K562 (cell line): ENCODE data around the gene GRIN2D. TPM values are rescaled to one million over a fixed set of nuclear protein-coding genes. Genes with fewer than 3 reads are reported as not detected.

ENCODE experiments used
- CREB3L1 ChIP-seq: fragments of 450-650 bp; IDR thresholded peaks from 2 replicates; pipeline ENCODE4 v1.6.1; 2014; ENCODE audit warnings: low read depth, mild to moderate bottlenecking, moderate library complexity, borderline replicate concordance
- CXXC5 ChIP-seq: fragments of 250-450 bp; sonication (Bioruptor Pico); IDR thresholded peaks from 2 replicates; pipeline ENCODE4 v1.8.0; 2022; ENCODE audit warnings: inconsistent platforms, mild to moderate bottlenecking, moderate library complexity
- DACH1 ChIP-seq: fragments of 450-650 bp; IDR thresholded peaks from 2 replicates; pipeline ENCODE4 v1.6.1; 2018; ENCODE audit not compliant: partially characterized antibody
- E2F4 ChIP-seq: sonication (generic); formaldehyde crosslinking; IDR thresholded peaks from 2 replicates; pipeline ENCODE4 v1.8.0; 2022; ENCODE audit warnings: mild to moderate bottlenecking, low read depth, missing genetic modification reagents
- ETS2 ChIP-seq: IDR thresholded peaks from 2 replicates; pipeline ENCODE4 v1.6.1; 2016; ENCODE audit warnings: borderline replicate concordance, missing genetic modification characterization, mild to moderate bottlenecking, moderate library complexity, missing compliant biosample characterization; ENCODE audit not compliant: poor library complexity, severe bottlenecking
- GTF2E2 ChIP-seq: fragments of 200-800 bp; sonication (Bioruptor generic); IDR thresholded peaks from 2 replicates; pipeline ENCODE4 v1.6.1; 2016; ENCODE audit warnings: missing genetic modification characterization, missing compliant biosample characterization
- HCFC1 ChIP-seq: IDR thresholded peaks from 2 replicates; pipeline ENCODE4 v1.6.1; 2012; ENCODE audit warnings: low read depth, low read length, improper control_type of control experiment
- HDAC1 ChIP-seq, 2 experiments: fragments of 450-650 bp; IDR thresholded peaks; 2 replicates each; pipeline ENCODE4 v1.6.1; 2016 to 2017; ENCODE audit warnings: inconsistent platforms in 1 of 2, mild to moderate bottlenecking in 1 of 2, moderate library complexity in 1 of 2
- HES1 ChIP-seq: fragments of 450-650 bp; IDR thresholded peaks from 2 replicates; pipeline ENCODE4 v1.6.1; 2016; ENCODE audit warnings: low read depth, mild to moderate bottlenecking, moderate library complexity
- HIVEP1 ChIP-seq: fragments of 250-450 bp; sonication (Bioruptor Pico); IDR thresholded peaks from 2 replicates; pipeline ENCODE4 v1.4.0; 2020; ENCODE audit warnings: mild to moderate bottlenecking
- MTA3 ChIP-seq: fragments of 450-650 bp; formaldehyde crosslinking; IDR thresholded peaks from 2 replicates; pipeline ENCODE4 v1.6.1; 2017; ENCODE audit warnings: mild to moderate bottlenecking, borderline replicate concordance
- NKRF ChIP-seq: fragments of 450-650 bp; IDR thresholded peaks from 2 replicates; pipeline ENCODE4 v1.6.1; 2016; ENCODE audit warnings: borderline replicate concordance
- NR4A1 ChIP-seq, 2 experiments: fragments of 250-450 bp in 1 of 2; fragments of 450-650 bp in 1 of 2; sonication (Bioruptor Pico) in 1 of 2; IDR thresholded peaks; 2 replicates each; pipeline versions ENCODE4 v1.4.0 to v1.6.1; 2016 to 2020; ENCODE audit warnings: mild to moderate bottlenecking in 2 of 2, missing compliant biosample characterization in 1 of 2, missing genetic modification characterization in 1 of 2, moderate library complexity in 1 of 2
- SRSF3 ChIP-seq: fragments of 200-400 bp; formaldehyde crosslinking; IDR thresholded peaks from 2 replicates; pipeline ENCODE4 v1.6.1; 2016; ENCODE audit warnings: mild to moderate bottlenecking, low read length, moderate library complexity; ENCODE audit not compliant: insufficient read depth
- STAT6 ChIP-seq: sonication (generic); formaldehyde crosslinking; IDR thresholded peaks from 2 replicates; pipeline ENCODE4 v1.8.1; 2023; ENCODE audit warnings: mild to moderate bottlenecking, missing genetic modification reagents
- TARDBP ChIP-seq: fragments of 450-650 bp; IDR thresholded peaks from 2 replicates; pipeline ENCODE4 v1.6.1; 2016
- ZZZ3 ChIP-seq: fragments of 450-650 bp; IDR thresholded peaks from 2 replicates; pipeline ENCODE4 v1.6.1; 2016; ENCODE audit warnings: antibody characterized with exemption, mild to moderate bottlenecking, moderate library complexity
- polyA plus RNA-seq, 8 experiments: library from polyadenylated mRNA; depleted of rRNA in 4 of 8; stranded (reverse) in 5 of 8; unstranded in 3 of 8; fragments of >200 nt; fragmentation: Nextera tagmentation in 2 of 8; fragmentation: Illumina TruSeq in 1 of 8; extraction: Ambion mirVana in 2 of 8; extraction: Trizol in 1 of 8; gene quantifications; 2 replicates each; pipeline versions ENCODE4 v1.2.1 to v1.2.3, GENCODE V29; 2011 to 2014; ENCODE audit warnings: inconsistent platforms in 1 of 8, missing spikeins in 1 of 8
- total RNA-seq, 7 experiments: library from RNA; depleted of rRNA in 6 of 7; stranded (reverse); fragments of >200 nt in 6 of 7; fragmentation: Illumina TruSeq in 2 of 7; extraction: Trizol in 2 of 7; gene quantifications; 2 replicates each; pipeline versions ENCODE4 v1.2.1 to v1.2.3, GENCODE V29; 2011 to 2021; ENCODE audit warnings: low replicate concordance in 1 of 7

The GRIN2D gene
- total and polyA plus RNA-seq, 9 of the 15 experiments (the other 6 are each of a cell fraction or from before 2014, with no cell fraction given) = 0.32 to 31.5 (median 1.8) TPM

GRCh38 chr19:48363810-48364597, 29.5 kb upstream of the GRIN2D start, which contains the start of the genes SYNGR4 and TMEM143 (continued):
- TF ChIP-seq CREB3L1 (peak; percentile 77), HES1 (peak; percentile 87), E2F4 (CRISPR knock-in tag) (peak; percentile 92), CXXC5 (CRISPR knock-in tag) (peak; percentile 97), HIVEP1 (no peak), SRSF3 (0 out of 2 replicates have a peak, but pooled peaks have one; percentile 6), HCFC1 (peak; percentile 70), MTA3 (peak; percentile 65; the same call in 1 of the 2 replicates), HDAC1 (IDR thresholded peaks at IDR 0.05) (peak in 1 of 2 experiments; percentile 55; a peak in 1 of 4 replicates), GTF2E2 (tag) (no peak), NR4A1 (CRISPR knock-in tag; IDR thresholded peaks at IDR 0.05) (no peak), NR4A1 (tag; IDR thresholded peaks at IDR 0.05) (no peak), TARDBP (no peak), ZZZ3 (no peak), ETS2 (tag) (no peak), DACH1 (peak; percentile 75), NKRF (no peak), STAT6 (CRISPR knock-in tag) (no peak)
